Thymus (tissue), 11 donors: ENCODE measurements around the gene ZNF487. TPM values are rescaled to one million over a fixed set of nuclear protein-coding genes. Genes with fewer than 3 reads are reported as not detected.
A peak's percentile ranks its signal among the peaks of the same experiment; 100 is the strongest.
"Not testable (repeated sequence)": the region's sequence is repeated elsewhere in the genome, so short reads cannot be mapped to it uniquely, and the experiment has no call there.

Experiments used
- DNase-seq, 9 donors: peaks; one replicate each; pipeline ENCODE4 v3.0.0-alpha.2; 2013; ENCODE audit warnings: low spot score in 9 of 9, low read depth in 6 of 9, missing footprints in 1 of 9
- H3K27ac ChIP-seq, 2 donors: one replicate each; pipeline ENCODE4 v1.5.1; 2013; ENCODE audit warnings: control low read depth in 1 of 2, low read depth in 1 of 2, low read length in 1 of 2, mild to moderate bottlenecking in 1 of 2, moderate library complexity in 1 of 2
- H3K27me3 ChIP-seq, 2 donors: one replicate each; pipeline ENCODE4 v1.5.1; 2013; ENCODE audit warnings: low read length in 1 of 2; ENCODE audit not compliant: control insufficient read depth in 2 of 2, insufficient read depth in 1 of 2
- H3K36me3 ChIP-seq, 2 donors: one replicate each; pipeline ENCODE4 v1.5.1; 2013; ENCODE audit warnings: low read length in 1 of 2, mild to moderate bottlenecking in 1 of 2, moderate library complexity in 1 of 2; ENCODE audit not compliant: control insufficient read depth in 2 of 2, insufficient read depth in 2 of 2
- H3K4me1 ChIP-seq, 2 donors: one replicate each; pipeline ENCODE4 v1.5.1; 2013; ENCODE audit warnings: low read length in 2 of 2; ENCODE audit not compliant: control insufficient read depth in 2 of 2, insufficient read depth in 2 of 2
- H3K4me3 ChIP-seq, 2 donors: one replicate each; pipeline ENCODE4 v1.5.1; 2013; ENCODE audit warnings: low read length in 2 of 2, control low read depth in 1 of 2, mild to moderate bottlenecking in 1 of 2
- H3K9me3 ChIP-seq, 2 donors: one replicate each; pipeline ENCODE4 v1.5.1; 2013; ENCODE audit warnings: low read length in 1 of 2, mild to moderate bottlenecking in 1 of 2; ENCODE audit not compliant: control insufficient read depth in 2 of 2, insufficient read depth in 1 of 2
- WGBS: extraction: QIAGEN DNeasy Blood & Tissue Kit; methylation state at CpG from one replicate; pipeline ENCODE4 v1.1.7; 2013; 5-methylcytosine and 5-hydroxymethylcytosine counted together
- polyA plus RNA-seq: library from polyadenylated mRNA; stranded (reverse); fragments of 200-250 nt; gene quantifications from one replicate; pipeline ENCODE4 v1.2.3, GENCODE V29; 2013
- total RNA-seq: library from RNA; stranded (reverse); fragments of 120-200 nt; gene quantifications from one replicate; pipeline ENCODE4 v1.2.4, GENCODE V29; 2013
- donor health status: healthy.

The ZNF487 gene
- total and polyA plus RNA-seq, 2 donors, result 4.9 to 11.6 TPM

GRCh38 chr10:43444323-43444722, 7.4 kb downstream of the ZNF487 start:
- 92% methylated on average over 7 of the region's 7 CpGs for WGBS
- H3K4me3 ChIP-seq, result no peak overlapping the region
- H3K4me1 ChIP-seq, result no peaks in the 10 kb centered on the region
- no peaks in the 10 kb centered on the region for H3K27me3 ChIP-seq
- no peak overlapping the region for H3K27ac ChIP-seq
- no peak for DNase-seq
- H3K36me3 ChIP-seq, result no peaks in the 10 kb centered on the region
- H3K9me3 ChIP-seq, result peaks cover 1 to 16% of the 10 kb centered on the region in 2 donors

GRCh38 chr10:43444897-43445466, 8.1 kb downstream of the ZNF487 start:
- Histone ChIP-seq H3K27ac (no peak overlapping the region), H3K9me3 (peaks cover 1 to 16% of the 10 kb centered on the region in 2 donors), H3K27me3 (no peaks in the 10 kb centered on the region), H3K4me3 (no peak overlapping the region), H3K36me3 (no peaks in the 10 kb centered on the region), H3K4me1 (no peaks in the 10 kb centered on the region)
- DNase-seq, result no peak
- 93% methylated on average over 2 of the region's 2 CpGs for WGBS

- not testable (repeated sequence) for DNase-seq, H3K27me3 ChIP-seq, H3K36me3 ChIP-seq, H3K27ac ChIP-seq, H3K4me3 ChIP-seq, H3K4me1 ChIP-seq
- H3K9me3 ChIP-seq, result peaks cover 1 to 16% of the 10 kb centered on the region in 2 donors
- 96% methylated on average over 53 of the region's 53 CpGs for WGBS
Measured at GRCh38 chr10:43446219-43447017, 9.5 kb downstream of the ZNF487 start.

- Histone ChIP-seq H3K27me3 (no peaks in the 10 kb centered on the region), H3K36me3 (no peaks in the 10 kb centered on the region), H3K4me1 (peaks cover 19 to 30% of the 10 kb centered on the region in 2 donors), H3K9me3 (peaks cover 1 to 16% of the 10 kb centered on the region in 2 donors), H3K27ac (no peak overlapping the region), H3K4me3 (no peak overlapping the region)
- 95% methylated on average over 2 of the region's 2 CpGs for WGBS
- no peak for DNase-seq
Measured at GRCh38 chr10:43448742-43449141, 11.8 kb downstream of the ZNF487 start.

- Histone ChIP-seq H3K4me1 (peaks cover 31 to 43% of the 10 kb centered on the region in 2 donors), H3K27me3 (no peaks in the 10 kb centered on the region), H3K27ac (peak overlapping the region; percentile 99), H3K36me3 (no peaks in the 10 kb centered on the region), H3K4me3 (peak overlapping the region; percentile 19 to 22), H3K9me3 (no peaks in the 10 kb centered on the region)
- DNase-seq, result peak in 1 of 9 donors; percentile 50
- WGBS, result 13% methylated on average over 4 of the region's 4 CpGs
Measured at GRCh38 chr10:43452356-43452914, 15.5 kb downstream of the ZNF487 start.

- peak overlapping the region; percentile 99 for H3K27ac ChIP-seq
- H3K4me3 ChIP-seq, result peak overlapping the region in 1 of 2 donors; percentile 31
- peaks cover 31 to 43% of the 10 kb centered on the region in 2 donors for H3K4me1 ChIP-seq
- peak in 4 of 9 donors; percentile 50 to 84 (median 58) for DNase-seq
- no peaks in the 10 kb centered on the region for H3K36me3 ChIP-seq
- H3K27me3 ChIP-seq, result no peaks in the 10 kb centered on the region
- WGBS, result 51% methylated on average over 4 of the region's 4 CpGs
- no peaks in the 10 kb centered on the region for H3K9me3 ChIP-seq
Measured at GRCh38 chr10:43453266-43453831, 16.4 kb downstream of the ZNF487 start.

GRCh38 chr10:43454025-43454424, 17.1 kb downstream of the ZNF487 start:
- not testable (repeated sequence) for H3K27me3 ChIP-seq, H3K9me3 ChIP-seq, H3K4me3 ChIP-seq, H3K36me3 ChIP-seq
- WGBS, result 86% methylated on average over 9 of the region's 9 CpGs
- DNase-seq, result peak in 1 of 9 donors; percentile 22
- H3K27ac ChIP-seq, result peak overlapping the region; percentile 46 to 99
- H3K4me1 ChIP-seq, result peaks cover 31 to 43% of the 10 kb centered on the region in 2 donors

GRCh38 chr10:43456561-43456960, 19.6 kb downstream of the ZNF487 start:
- WGBS, result 98% methylated on average over 15 of the region's 15 CpGs
- DNase-seq, H3K36me3 ChIP-seq, H3K4me3 ChIP-seq, H3K27me3 ChIP-seq, H3K9me3 ChIP-seq: not testable (repeated sequence)
- Histone ChIP-seq H3K4me1 (peaks cover 31 to 34% of the 10 kb centered on the region in 2 donors), H3K27ac (peak overlapping the region in 1 of 2 donors; percentile 99)

- H3K27ac ChIP-seq, result no peak overlapping the region
- no peak overlapping the region for H3K4me3 ChIP-seq
- no peaks in the 10 kb centered on the region for H3K27me3 ChIP-seq
- no peaks in the 10 kb centered on the region for H3K9me3 ChIP-seq
- H3K4me1 ChIP-seq, result peaks cover 16 to 18% of the 10 kb centered on the region in 2 donors
- no peak for DNase-seq
- no peaks in the 10 kb centered on the region for H3K36me3 ChIP-seq
- WGBS, result 95% methylated on average over 3 of the region's 3 CpGs
Measured at GRCh38 chr10:43458227-43458626, 21.3 kb downstream of the ZNF487 start.
